Measurements from ENCODE around the gene CBY2. TPM values are rescaled to one million over a fixed set of nuclear protein-coding genes. Genes with fewer than 3 reads are reported as not detected.

The CBY2 gene
- total RNA-seq, 6 experiments from 2014 or later: not detected

GRCh38 chr13:45691251-45691650, 10.9 kb upstream of the CBY2 start:
- intact Hi-C loops (cut with DNase I): no loop called here
- Histone ChIP-seq H3K27me3 (no peaks in the 10 kb centered on the region), H3K36me3 (no peaks in the 10 kb centered on the region), H3K27ac (no peak overlapping the region), H3K9me3 (no peaks in the 10 kb centered on the region), H3K4me1 (no peaks in the 10 kb centered on the region), H3K4me3 (no peak overlapping the region)
- ATAC-seq (no peak), DNase-seq (no peak)
- no peak for TF ChIP-seq CTCF (IDR thresholded peaks at IDR 0.05)
- no peak for TF ChIP-seq POLR2A (IDR thresholded peaks at IDR 0.05)
- WGBS (ENCODE audit: insufficient coverage, low coverage, low lambda C conversion rate, missing lambda C conversion rate): 69% methylated on average over 3 of the region's 4 CpGs

- Histone ChIP-seq H3K27ac (no peak overlapping the region), H3K4me1 (no peaks in the 10 kb centered on the region), H3K36me3 (no peaks in the 10 kb centered on the region), H3K27me3 (no peaks in the 10 kb centered on the region), H3K4me3 (no peak overlapping the region), H3K9me3 (no peaks in the 10 kb centered on the region)
- DNase-seq (no peak), ATAC-seq (no peak)
- intact Hi-C loops (cut with DNase I): no loop called here
- no peak for TF ChIP-seq CTCF (IDR thresholded peaks at IDR 0.05)
- no peak for TF ChIP-seq POLR2A (IDR thresholded peaks at IDR 0.05)
- WGBS (ENCODE audit: insufficient coverage, low coverage, low lambda C conversion rate, missing lambda C conversion rate): 25% methylated on average over 1 of the region's 1 CpG
These were observed 10.5 kb upstream of the CBY2 start for GRCh38 chr13:45691667-45692066.

- H3K36me3 ChIP-seq: no peaks in the 10 kb centered on the region
- no peaks in the 10 kb centered on the region for H3K27me3 ChIP-seq
- DNase-seq (no peak), ATAC-seq (peak in 1 of 4 donors; percentile 12)
- no peak overlapping the region for H3K27ac ChIP-seq
- intact Hi-C loops (cut with DNase I): no loop called here
- no peaks in the 10 kb centered on the region for H3K4me1 ChIP-seq
- TF ChIP-seq POLR2A (IDR thresholded peaks at IDR 0.05) (no peak), CTCF (IDR thresholded peaks at IDR 0.05) (no peak)
- no peaks in the 10 kb centered on the region for H3K9me3 ChIP-seq
- WGBS (ENCODE audit: insufficient coverage, low coverage, low lambda C conversion rate, missing lambda C conversion rate): 19% methylated on average over 5 of the region's 5 CpGs
- no peak overlapping the region for H3K4me3 ChIP-seq
These were observed 6.9 kb upstream of the CBY2 start for GRCh38 chr13:45695198-45695730.

- Histone ChIP-seq H3K27ac (no peak overlapping the region), H3K9me3 (no peaks in the 10 kb centered on the region), H3K4me3 (no peak overlapping the region), H3K4me1 (no peaks in the 10 kb centered on the region), H3K36me3 (no peaks in the 10 kb centered on the region), H3K27me3 (no peaks in the 10 kb centered on the region)
- ATAC-seq: no peak
- TF ChIP-seq POLR2A (IDR thresholded peaks at IDR 0.05): no peak
- no peak for TF ChIP-seq CTCF (IDR thresholded peaks at IDR 0.05)
- no peak for DNase-seq
- 48% methylated on average over 2 of the region's 2 CpGs for WGBS (ENCODE audit: insufficient coverage, low coverage, low lambda C conversion rate, missing lambda C conversion rate)
- intact Hi-C loops (cut with DNase I): no loop called here
These were observed 5.4 kb upstream of the CBY2 start for GRCh38 chr13:45696610-45697226.

Data from right lobe of liver (tissue), 6 donors.